ENCODE measurements around the gene CHST15.

CHST15 gene

GRCh38 chr10:124092860-124093773 lies at the start of gene CHST15:
TSS of gene CHST15 (minus strand) at chr10:124093598. CDS start at chr10:124046212, 47,386 bp downstream.
- peak; percentile 81 for DNase-seq

GRCh38 chr10:124142960-124143359 lies 49.6 kb upstream of the CHST15 start:
- DNase-seq, result peak; percentile 20

GRCh38 chr10:124142006-124142739 lies 48.8 kb upstream of the CHST15 start:
- no peak for DNase-seq

- no peak for DNase-seq
Observed at GRCh38 chr10:124138883-124139348, 45.5 kb upstream of the CHST15 start.

- no peak for DNase-seq
Observed at GRCh38 chr10:124138195-124138882, 44.9 kb upstream of the CHST15 start.

- DNase-seq, result no peak
Observed at GRCh38 chr10:124134251-124134893, 41.0 kb upstream of the CHST15 start.

- no peak for DNase-seq
Observed at GRCh38 chr10:124132876-124133275, 39.5 kb upstream of the CHST15 start.

GRCh38 chr10:124132306-124132705 lies 38.9 kb upstream of the CHST15 start:
- DNase-seq, result no peak

GRCh38 chr10:124131172-124131571 lies 37.8 kb upstream of the CHST15 start:
- no peak for DNase-seq

- DNase-seq, result no peak
Observed at GRCh38 chr10:124130198-124130900, 37.0 kb upstream of the CHST15 start.

GRCh38 chr10:124129471-124129870 lies 36.1 kb upstream of the CHST15 start:
- no peak for DNase-seq

- DNase-seq, result no peak
Observed at GRCh38 chr10:124128811-124129145, 35.4 kb upstream of the CHST15 start.

GRCh38 chr10:124127965-124128810 lies 34.8 kb upstream of the CHST15 start:
- DNase-seq, result no peak

GRCh38 chr10:124127563-124127962 lies 34.2 kb upstream of the CHST15 start:
- no peak for DNase-seq

- no peak for DNase-seq
Observed at GRCh38 chr10:124126983-124127385, 33.6 kb upstream of the CHST15 start.

- DNase-seq, result no peak
Observed at GRCh38 chr10:124126145-124126982, 33.0 kb upstream of the CHST15 start.

GRCh38 chr10:124125305-124126116 lies 32.1 kb upstream of the CHST15 start:
- peak; percentile 63 for DNase-seq

- DNase-seq, result no peak
Observed at GRCh38 chr10:124124769-124125161, 31.4 kb upstream of the CHST15 start.

- no peak for DNase-seq
Observed at GRCh38 chr10:124124123-124124768, 30.8 kb upstream of the CHST15 start.

Measured in RPMI8226 (cell line).